ENCODE results near the gene SLC7A6. TPM values are rescaled to one million over a fixed set of nuclear protein-coding genes. Genes with fewer than 3 reads are reported as not detected.

Gene SLC7A6
- total RNA-seq, 1 donor from 2014 or later, result 22.6 TPM

DNA sequence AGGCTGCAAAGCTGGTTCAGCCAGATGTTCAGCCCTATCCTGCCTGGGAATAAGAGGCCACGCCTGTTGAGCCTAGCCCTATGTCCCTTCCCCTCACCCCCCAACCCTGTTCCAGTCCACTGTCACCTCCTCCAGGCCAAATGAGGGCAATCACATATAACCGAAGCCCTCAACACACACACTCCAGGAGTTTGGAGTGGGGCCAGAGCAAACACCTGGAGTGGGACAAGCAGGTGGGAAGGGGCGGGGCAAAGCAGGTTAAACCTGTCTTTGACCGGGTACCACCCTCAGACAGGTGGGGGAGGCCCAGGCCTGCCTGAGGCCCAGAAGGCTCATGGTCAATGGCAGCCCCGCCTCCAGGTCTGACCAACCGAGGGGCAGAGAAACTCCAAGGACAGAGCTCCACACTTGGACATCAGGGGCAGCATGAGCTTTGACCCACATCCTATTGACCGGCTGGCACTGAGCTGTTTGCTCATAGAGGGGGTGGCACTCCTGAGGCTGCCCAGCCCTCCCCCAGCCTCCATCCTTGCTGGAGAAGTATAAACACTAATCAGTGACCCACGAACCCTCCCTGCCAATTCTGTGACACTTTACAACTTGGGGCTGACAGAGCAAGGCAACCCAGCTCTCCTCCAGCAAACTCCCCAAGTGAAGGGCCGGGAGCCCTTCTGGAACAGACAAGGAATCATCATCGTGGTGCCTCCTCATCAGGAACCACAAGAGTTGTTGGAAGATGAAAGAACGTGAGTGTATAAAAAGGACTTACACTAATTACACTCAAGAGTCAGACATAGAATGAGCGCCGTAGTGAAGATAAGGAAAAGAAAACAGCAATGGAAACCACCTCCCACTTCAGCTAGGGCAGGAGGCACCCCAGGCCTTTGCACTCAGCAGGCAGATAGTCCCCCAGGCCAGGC lies 29.9 kb upstream of the SLC7A6 start:
- peak; percentile 56 for DNase-seq (ENCODE audit: low spot score)

DNA sequence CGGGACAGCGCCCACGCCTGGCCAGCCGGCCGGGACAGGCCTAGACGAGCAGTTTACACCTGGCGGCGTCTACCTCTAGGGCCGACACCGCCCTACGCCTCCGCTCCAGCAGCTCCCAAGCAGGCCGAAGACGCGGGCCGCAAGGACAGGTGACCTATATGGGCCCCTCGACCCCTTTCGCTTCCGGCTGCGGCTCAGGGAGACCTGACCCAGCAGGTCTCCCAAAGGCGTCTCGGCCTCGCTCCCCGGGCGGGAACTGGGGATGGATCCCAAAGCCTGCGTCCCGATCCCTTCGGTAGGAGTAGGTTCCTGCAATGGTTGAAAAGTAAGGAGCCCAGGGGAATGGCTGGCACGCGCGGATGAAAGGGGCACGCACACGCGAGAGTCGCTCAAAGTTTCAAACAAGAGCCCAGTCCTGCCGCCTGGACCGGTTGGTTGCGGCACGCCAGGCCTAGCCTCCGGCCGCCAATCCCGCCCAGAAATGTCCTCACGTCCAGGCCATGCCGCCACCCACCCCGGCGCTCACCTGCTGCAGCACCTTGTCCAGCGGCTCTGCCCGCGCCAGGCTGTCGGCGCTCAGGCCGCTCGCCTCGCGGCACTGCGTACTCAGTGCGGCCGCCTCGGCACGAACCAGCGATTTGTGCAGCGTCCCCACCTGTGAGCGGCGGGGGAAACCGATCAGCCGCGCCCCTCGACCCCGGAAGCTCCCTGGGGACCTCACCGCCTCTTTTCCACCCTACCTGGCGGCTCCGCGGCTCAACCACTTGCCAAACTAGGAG lies 29.0 kb upstream of the SLC7A6 start:
- DNase-seq (ENCODE audit: low spot score), result no peak

DNA sequence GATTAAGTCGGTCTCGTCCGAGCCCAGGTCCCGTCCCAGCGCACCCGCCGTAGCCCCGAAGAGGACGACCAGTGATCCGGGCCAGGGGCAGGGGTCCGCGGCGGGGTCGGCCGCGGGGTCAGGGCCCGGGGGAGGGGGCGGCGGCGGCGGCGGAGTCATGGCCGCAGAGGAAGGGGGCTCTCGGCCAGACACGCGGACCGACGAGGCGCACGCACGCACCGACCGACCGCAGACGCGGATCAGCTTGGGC lies 28.5 kb upstream of the SLC7A6 start, which contains the start of gene ESRP2:
Gene ESRP2 (minus strand): TSS at position 241 of the 250 bp plus-strand sequence. CDS start 82 bp downstream, at position 159.
- no peak for DNase-seq (ENCODE audit: low spot score)

DNA sequence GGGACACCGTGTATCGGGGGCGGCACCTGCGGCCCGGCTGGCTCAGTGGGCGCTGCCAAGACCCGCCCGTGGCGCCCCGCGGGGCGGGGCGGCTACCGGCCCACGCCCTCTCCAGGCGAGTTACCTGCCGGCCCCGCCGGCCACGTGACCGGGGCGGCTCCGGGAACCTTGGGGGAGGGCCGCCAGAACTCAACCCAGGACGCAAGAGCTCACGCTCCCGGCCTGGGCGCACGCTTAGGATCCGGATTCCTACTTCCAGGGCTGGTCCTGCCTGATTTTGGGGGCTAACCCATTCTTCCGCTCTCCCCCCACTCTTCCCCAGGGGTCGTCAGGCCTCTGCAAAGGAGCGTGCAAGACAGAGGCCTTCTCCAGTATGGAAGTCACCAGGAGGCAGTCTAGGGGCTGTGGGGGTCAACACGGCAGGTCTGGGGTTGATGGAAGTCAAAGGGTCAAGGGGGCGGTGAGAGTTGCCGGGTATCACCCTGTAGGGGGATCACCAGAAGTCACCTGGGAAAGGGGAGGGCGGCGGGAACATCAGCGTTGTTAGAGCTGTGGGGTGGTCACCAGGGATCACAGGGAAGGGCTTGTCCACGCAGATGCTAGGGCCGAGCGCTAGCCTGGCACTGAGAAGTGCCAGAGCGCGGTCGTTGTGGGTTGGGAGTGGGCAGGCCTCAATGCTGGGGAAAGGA lies 28.0 kb upstream of the SLC7A6 start:
- peak; percentile 53 for DNase-seq (ENCODE audit: low spot score)

DNA sequence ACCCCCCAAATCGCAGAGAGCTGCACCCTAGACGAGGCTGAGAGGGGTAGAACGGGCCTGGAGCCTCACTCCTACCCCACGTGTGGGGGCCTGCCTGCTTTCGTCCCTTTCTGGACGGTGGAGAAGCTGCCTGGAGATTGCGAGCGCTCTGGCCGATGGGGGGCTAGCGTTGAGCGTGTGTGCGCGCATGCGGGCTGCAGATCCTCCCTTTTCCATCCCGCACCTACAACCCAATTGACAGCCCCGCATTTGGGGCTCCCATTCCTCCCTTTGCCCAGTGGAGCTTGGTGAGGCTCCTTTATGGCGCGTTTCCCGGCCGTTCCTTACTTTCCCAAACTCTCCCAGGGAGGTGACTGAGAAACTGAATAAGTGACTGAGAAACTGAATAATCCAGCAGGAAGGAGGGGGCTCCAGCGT lies 27.5 kb upstream of the SLC7A6 start:
- DNase-seq (ENCODE audit: low spot score), result no peak

DNA sequence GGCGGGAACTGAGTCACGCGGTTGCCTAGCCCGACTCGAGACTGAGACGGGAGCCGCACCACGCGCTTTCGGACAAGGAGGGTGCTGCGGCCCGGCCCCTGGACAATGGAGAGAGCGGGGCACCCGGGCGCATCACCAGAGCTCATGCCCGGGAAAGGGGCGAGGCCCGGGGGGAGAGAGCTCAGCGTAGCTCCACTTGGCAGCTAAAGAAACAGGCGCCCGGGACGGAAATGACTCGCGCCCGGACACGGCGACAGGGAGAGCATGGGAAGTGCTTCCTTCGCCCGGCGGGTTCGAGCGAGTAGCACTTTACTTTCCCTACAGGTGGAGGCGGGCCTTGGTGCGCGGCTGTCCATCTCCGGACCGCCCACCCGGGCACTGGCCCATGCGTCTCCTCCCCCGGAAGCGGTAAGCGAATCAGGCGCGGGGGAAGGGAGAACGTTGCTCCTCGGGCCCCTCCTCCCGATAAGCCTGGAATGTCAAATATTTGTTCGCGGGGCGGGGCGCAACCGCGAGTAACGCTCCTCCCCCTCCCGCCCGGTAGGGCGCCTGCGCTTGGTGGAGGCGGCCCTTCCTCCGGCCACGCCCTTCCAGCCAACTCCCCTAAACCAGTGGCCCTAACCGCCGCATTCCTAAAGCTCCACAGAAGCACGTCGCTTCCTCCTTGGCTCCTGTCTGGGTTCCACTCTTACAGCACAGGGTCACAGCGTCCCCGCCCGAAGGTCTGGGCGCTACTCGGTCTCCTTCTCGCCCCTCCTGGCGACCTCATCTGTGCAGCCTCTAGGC lies 26.9 kb upstream of the SLC7A6 start:
- peak; percentile 99 for DNase-seq (ENCODE audit: low spot score)

DNA sequence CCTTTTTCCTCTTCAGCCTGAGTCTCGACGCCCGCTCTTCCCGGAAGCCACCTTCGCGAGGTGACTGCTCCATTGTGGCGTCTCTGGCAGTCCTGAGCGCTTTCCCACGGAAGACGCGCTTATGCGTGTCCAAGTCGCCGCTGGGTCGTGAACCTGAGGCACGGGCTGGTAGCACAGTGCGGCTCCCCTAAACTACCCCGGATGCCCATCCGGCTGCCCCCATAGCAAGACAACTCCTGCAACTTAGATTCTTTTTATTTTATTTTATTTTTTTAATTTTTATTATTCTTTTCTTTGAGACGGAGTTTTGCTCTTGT lies 26.3 kb upstream of the SLC7A6 start:
- DNase-seq (ENCODE audit: low spot score), result no peak

DNA sequence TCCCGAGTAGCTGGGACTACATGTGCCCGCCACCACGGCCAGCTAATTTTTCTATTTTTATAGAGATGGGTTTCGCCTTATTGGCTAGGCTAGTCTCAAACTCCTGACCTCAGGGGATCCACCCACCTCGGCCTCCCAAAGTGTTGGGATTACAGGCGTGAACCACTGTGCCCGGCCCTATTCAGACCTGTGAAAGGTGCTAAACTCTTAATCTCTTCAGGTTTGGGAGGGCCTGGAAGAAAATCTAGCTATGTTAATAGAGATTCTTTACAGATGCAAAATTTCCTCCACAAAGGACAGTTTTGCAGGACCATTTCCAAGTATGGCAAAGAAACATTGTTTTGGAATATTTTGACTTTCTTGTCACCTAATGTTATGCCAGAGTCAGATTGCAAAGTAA lies 22.2 kb upstream of the SLC7A6 start:
- no peak for DNase-seq (ENCODE audit: low spot score)

DNA sequence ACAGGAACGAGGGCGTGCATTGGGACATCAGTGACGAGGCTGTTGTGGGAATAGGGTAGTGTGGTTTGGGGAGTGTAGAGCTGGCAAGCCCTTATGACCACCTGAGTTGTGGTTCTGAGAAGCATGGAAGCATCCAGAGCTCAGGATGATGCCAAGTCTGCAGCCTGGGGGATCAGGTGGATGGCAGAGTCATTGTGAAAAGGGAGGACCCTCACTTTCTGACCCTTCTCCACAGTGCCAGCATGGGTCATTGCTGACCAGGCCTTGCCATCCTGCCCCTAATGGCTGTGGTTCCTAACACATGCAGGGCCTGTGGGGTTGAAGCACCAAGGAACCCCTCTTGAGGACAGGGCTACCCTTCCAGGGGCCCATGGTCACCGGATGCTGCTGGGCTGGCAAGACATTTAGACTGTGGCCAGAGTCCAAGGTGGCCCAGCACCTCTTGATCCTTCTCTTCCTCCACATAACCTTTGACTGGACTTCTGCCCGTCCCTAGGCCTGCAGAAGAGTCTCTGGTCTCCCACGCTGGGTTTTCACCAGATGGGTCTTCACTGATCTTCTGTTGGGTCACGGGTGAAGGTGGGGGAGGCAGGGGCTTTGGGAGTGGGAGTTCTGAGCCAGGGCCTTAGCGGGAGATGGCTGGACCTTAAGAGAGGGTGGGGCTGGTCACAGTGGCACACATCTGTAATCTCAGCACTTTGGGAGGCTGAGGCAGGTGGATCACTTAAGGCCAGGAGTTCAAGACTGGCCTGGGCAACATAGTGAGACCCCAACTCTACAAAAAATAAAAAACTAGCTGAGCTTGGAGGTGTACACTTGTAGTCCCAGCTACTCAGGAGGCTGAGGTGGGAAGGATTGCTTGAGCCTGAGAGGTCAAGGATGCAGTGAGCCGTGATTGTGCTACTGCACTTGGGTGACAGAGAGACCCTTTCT lies 21.1 kb upstream of the SLC7A6 start:
- DNase-seq (ENCODE audit: low spot score), result no peak

DNA sequence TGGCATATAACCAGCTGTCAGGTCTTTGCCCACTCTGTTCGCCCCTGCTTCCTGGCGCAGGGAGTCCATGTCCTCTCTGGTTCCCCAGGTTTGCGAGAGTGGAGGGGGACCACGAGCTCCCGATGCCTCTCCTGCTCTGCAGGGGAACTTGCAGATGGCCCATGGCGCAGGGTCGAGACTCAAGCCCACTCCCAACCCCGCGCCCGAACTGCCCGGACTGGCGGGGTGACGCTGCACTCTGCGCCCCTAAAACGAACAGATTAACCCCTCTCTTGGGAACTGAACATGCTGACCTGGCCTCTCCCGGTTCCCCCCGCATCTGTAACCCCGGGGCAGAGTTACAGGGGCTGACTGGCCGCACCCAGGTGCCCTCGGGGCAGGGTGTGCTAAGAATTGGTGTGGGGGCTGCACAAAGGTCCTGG lies 19.8 kb upstream of the SLC7A6 start:
- DNase-seq (ENCODE audit: low spot score), result no peak

DNA sequence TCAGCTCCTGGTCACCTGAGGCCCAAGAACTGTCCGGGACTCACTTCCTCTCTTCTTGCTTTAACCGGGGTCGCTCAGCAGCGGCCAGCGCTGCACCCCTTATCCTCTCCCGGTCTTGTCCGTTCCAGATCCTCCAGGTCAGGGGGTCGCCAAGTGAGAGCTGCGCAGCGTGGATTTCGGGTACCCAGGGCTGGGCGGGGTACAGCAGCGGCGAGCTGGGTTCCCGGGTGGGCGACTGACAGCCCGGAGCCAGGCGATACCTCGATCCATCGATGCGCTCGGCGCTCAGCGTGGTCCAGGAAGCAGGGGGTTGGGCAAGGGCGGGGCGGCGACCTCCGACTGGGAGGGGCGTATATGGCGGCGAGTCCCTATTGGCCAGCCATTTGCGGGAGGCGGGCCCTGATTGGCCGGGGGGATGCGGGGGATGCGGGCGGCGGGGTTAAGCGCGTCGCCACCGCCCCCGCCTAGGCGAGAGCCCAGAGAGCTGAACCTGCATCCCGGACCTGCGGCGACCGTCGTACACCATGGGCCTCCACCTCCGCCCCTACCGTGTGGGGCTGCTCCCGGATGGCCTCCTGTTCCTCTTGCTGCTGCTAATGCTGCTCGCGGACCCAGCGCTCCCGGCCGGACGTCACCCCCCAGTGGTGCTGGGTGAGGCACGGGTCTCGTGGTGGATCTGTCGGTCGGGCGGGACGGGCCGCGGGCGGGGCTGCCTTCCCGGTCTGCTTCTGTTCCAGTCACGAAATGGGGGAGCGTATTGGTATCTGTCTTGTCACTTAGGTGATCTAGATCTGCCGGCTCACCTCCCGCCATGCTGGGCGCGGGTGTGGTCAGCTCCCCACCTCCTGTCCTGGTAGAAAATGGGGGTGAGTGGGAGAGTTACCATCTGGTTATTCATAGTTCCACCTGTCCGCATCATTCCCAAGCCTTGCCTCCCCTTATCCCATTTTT lies 19.1 kb upstream of the SLC7A6 start, which contains the start of gene PLA2G15:
Gene PLA2G15 (plus strand): TSS at position 471 of the 951 bp plus-strand sequence. CDS start 54 bp downstream, at position 525.
- peak; percentile 94 for DNase-seq (ENCODE audit: low spot score)

DNA sequence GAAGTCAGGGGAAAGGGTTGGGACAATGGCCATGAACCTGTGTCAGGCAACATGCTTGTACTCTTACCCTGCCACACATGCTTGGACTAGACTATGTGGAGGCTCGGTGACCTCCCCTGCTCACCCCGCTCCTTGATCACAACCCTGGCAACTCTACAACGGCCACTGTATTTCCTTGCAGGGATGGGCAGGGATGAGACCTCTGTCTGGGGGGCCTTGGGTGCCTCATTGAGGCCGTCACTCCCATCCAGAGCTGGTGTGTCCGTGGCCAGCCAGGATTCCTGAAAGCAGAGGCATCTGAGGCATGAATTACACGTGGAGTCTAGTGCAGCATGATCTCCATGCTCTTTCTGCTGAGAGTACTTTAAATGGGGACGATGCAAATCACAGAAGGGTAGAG lies 18.2 kb upstream of the SLC7A6 start:
- no peak for DNase-seq (ENCODE audit: low spot score)

DNA sequence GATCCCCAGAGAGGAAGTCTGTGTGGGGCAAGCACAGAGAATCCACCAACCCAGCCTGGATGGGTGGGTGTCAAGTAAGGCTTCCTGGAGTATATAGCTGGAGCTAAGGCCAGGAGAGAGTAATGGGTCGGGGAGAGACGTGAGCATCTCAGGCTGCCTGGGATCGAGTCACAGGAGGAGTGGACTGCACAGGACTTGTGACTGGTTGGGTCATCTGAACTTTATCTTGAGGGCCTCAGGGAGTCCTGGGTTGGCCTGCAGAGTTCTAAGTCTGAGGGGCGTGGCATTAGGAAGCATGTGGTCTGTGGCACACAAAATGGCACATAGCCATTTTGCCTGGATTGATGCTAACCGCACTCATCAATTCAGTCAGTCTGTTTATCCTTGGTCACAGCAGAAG lies 17.7 kb upstream of the SLC7A6 start:
- no peak for DNase-seq (ENCODE audit: low spot score)

DNA sequence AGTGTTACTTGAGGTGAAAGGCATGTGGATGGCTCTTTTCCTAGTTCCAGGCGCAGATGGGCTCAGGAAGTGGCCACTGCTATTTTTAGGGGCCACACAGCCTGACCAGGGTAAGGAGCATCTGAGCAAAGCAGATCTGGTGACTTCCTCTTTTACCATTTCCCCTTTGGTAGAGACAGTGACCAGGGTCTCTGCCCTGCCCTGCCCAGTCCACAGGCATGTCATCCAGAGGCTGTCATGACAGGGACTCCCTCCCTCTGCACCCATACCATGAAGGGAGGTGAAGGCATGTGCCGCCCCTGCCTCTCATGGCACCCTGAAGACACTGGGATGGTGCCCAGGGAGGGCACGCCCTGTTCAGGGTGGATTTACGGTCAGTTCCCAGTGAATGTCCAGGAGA lies 16.9 kb upstream of the SLC7A6 start:
- DNase-seq (ENCODE audit: low spot score), result peak; percentile 36

DNA sequence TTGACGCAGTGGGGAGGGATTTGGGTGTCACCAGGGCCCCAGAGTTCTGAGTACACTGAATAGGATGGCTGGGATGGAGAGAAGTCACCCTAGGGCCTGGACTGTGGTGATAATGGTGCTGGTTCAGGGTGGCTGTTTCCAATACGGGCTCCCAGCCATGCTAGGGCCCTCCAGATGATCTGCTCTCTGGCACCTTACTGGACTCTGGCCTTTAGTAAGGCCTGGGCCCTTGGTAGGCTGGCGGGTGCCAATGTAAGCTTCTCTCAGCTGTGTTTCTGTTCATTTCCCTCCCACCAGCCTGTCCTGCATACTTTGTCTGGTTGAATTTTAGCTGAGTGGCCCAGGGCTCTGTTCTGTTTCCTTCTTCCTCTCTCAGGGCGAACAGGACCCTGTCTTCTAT lies 16.4 kb upstream of the SLC7A6 start:
- no peak for DNase-seq (ENCODE audit: low spot score)

DNA sequence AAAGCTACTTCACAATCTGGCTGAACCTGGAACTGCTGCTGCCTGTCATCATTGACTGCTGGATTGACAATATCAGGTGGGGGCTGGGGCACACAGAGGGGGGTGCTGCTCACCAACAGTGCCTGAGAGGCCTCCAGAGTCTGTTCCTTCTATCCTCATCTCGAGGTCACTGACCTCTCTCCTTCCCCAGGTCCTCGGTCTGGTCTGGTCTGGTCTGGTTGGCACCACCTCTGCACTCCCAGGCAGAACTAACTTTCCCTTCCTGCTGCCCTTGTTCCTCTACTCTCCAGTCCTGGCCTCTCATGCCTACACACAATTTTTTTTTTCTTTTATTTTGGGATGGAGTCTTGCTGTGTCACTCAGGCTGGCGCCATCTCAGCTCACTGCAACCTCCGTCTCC lies 15.0 kb upstream of the SLC7A6 start:
- no peak for DNase-seq (ENCODE audit: low spot score)

DNA sequence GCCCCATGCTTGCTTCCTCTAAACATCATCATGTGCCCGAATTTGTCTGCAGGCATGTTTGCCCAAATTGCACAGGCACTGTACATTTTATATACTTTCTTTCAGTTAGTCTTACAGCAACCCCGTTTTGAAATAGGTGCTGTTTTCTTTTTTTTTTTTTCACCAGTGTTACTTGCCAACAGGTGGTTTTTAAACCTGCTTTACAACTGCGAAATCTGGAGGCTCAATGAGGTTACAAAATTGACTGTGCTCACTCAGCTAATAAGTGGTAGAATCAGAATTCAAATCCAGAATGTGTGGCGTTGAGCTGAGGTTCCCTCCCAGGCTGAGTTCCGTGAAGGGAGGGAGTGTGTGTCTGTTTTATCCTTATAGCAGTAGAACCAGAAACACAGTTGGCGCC lies 13.4 kb upstream of the SLC7A6 start:
- no peak for DNase-seq (ENCODE audit: low spot score)

DNA sequence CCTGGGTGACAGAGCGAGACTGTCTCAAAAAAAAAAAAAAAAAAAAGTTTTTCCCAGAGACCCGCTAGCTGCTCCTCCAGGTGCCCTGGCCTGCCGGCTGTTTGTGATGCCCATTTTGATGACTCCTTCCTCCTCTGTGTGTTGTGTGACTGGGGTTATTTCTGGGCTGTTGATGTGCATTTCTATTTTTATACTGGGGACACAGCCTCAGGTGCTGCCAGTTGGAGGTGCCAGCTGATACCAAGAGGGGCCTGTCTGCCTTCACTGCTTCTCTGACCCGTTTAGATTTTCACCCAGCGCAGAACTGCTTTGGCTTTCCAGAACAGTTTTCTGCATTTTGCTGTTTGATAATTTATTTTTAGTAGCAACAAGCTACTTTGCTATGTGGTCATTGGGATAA lies 12.5 kb upstream of the SLC7A6 start:
- no peak for DNase-seq (ENCODE audit: low spot score)

DNA sequence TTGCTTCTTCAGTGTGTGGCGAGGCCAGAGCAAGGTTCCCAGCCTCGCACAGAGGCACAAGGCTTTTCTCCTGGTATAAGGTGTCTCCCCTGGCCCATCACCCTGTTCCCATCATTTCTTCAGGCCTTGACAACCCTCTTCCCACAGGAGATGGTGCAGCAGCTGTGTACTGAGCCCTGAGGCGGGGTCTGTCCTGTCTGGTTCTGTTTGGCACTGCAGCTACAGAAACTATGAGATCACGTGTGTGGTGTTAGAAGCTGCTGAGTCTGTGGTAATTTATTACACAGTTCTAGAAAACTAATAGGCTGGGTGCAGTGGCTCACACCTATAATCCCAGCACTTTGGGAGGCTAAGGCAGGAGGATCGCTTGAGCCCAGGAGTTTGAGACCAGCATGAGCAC lies 11.9 kb upstream of the SLC7A6 start:
- no peak for DNase-seq (ENCODE audit: low spot score)

Measured in umbilical cord (tissue), 2 donors.